ENCODE data around the gene COMMD3. TPM values are rescaled to one million over a fixed set of nuclear protein-coding genes. Genes with fewer than 3 reads are reported as not detected.
A peak's percentile ranks its signal among the peaks of the same experiment; 100 is the strongest.

COMMD3 gene
- total RNA-seq, 1 experiment from 2014 or later: 47.7 TPM

DNA sequence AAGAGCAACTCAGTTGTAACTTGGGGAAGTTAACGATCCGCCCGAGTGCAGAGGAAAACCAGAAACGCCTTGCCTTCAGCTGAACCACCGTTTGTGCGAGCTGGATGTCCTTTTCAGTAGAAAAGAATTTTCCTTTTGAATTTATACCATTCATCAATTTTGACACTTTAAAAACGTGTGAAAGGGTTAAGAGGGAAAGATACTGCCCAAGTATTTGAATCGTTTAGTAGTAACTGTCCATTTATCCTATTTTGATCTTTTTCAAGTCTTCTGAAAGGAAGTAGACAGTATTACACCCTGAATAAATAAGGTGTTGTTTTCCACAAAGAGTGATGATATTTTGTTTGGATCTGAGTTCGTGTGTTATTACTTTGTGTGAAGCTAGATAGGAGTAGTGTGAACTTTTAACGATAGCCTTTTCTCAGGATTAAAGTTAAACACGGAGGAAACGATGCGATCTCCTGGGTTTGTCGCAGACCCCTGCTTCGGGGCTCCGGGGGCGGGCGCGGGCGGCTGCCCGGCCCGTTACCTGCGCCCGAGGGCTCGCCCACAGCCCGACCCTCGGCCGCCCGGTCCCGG lies 3.9 kb downstream of the COMMD3 start:
- peak; percentile 24 for DNase-seq (ENCODE audit: low read depth)

DNA sequence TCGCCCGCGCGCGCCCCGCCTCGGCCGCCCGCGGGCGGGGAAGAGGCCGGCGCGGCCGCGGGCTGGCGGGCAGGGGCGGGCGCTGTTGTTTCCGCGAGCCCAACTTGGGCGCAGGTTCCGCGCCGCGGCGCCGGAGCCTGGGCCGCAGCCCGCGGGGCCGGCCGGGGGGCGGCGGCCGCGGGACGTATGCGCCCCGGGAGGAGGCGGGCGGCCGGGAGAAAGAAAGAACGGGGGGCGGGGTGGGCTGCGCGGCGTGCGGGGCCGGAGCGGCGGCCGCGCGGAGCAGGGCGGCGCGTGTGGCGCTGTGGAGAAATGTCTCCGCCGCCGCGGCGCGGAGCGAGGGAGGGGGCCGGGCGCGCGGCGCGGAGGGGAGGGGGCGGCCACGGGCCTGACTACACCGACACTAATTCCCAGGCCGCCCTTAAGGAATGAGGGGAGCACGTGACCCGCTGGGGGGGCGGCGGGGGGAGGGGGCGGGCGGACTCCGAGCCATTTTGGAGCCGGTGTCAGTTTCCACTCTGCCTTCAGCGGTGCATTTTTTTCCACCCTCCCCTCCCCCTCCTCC lies 4.5 kb downstream of the COMMD3 start, which contains the start of gene BMI1:
Gene BMI1 (plus strand): TSS at position 509 of the 565 bp plus-strand sequence. CDS start 5,351 bp downstream, outside the sequence.
- DNase-seq (ENCODE audit: low read depth): peak; percentile 79

DNA sequence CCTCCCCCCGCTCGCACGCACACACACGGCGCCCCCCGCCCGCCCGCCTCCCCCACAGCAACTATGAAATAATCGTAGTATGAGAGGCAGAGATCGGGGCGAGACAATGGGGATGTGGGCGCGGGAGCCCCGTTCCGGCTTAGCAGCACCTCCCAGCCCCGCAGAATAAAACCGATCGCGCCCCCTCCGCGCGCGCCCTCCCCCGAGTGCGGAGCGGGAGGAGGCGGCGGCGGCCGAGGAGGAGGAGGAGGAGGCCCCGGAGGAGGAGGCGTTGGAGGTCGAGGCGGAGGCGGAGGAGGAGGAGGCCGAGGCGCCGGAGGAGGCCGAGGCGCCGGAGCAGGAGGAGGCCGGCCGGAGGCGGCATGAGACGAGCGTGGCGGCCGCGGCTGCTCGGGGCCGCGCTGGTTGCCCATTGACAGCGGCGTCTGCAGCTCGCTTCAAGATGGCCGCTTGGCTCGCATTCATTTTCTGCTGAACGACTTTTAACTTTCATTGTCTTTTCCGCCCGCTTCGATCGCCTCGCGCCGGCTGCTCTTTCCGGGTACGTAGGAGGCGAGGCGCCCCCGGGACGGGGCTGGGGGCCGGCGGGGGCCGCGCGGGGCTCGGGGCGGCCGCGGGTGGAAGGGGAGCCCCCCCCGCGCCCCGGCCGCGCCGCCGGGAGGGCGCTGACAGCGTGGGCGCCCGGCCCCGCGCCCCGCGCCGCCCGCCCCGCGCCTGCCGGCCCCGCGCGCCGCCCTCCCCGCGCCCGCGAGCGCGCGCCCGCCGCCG lies 5.2 kb downstream of the COMMD3 start:
- peak; percentile 75 for DNase-seq (ENCODE audit: low read depth)

DNA sequence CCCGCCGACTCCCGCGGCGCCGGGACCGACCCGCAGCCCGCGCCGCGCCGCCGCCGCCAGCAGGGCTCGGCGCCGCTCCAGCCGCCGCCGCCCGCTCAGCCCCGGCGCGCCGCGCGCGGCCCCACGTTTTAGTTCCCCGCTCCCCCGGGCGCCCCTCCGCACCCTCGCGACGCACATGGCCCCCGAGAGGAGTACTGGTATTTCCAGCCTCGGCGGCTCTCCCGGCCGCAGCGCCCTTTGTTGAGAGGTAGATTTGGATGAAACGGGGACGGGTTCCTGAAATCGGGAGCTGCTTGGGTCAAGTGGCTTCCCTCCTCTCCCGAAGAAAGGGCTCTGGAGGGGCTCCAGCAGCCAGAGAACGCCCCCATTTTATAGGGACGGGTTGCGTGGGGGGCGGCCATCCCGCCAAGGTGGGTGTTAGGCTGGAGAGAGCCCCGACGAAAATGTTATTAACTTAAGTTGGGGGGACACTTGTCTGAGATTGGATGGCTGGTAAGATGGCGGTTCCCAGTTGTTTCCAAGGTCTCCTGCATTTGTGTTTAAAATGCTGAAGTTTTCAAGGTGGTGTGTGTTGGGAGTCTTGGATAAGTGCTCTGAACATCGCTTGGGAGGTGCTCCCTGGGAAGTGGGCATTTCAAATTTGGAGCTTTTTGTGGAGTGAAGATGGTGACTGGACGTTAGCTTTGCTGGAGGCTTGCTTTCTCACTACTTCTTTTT lies 5.9 kb downstream of the COMMD3 start:
- peak; percentile 12 for DNase-seq (ENCODE audit: low read depth)

DNA sequence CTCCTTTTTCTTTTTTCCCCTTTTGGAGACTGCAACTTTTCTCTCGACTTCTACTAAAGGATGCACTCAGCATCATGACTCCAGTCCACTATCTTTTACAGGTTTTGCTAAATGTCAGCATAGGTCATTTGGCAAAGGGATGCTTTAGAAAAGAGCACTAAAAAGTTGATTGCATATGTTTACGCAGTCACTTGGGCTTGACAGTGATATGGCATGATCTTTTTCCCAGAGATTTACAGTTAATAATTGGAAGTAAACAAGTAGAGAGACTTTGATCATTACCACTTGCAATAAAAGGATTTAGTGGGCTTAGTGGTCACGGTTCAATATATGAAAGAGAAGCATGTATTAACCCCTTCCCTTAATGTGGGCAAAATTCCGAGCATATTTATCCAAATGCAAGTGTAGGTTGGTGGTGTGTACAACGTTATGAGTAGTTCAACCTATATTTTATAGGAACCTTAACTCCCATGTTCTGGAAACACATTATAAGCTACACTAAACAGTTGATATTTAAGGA lies 6.5 kb downstream of the COMMD3 start:
- DNase-seq (ENCODE audit: low read depth): no peak

DNA sequence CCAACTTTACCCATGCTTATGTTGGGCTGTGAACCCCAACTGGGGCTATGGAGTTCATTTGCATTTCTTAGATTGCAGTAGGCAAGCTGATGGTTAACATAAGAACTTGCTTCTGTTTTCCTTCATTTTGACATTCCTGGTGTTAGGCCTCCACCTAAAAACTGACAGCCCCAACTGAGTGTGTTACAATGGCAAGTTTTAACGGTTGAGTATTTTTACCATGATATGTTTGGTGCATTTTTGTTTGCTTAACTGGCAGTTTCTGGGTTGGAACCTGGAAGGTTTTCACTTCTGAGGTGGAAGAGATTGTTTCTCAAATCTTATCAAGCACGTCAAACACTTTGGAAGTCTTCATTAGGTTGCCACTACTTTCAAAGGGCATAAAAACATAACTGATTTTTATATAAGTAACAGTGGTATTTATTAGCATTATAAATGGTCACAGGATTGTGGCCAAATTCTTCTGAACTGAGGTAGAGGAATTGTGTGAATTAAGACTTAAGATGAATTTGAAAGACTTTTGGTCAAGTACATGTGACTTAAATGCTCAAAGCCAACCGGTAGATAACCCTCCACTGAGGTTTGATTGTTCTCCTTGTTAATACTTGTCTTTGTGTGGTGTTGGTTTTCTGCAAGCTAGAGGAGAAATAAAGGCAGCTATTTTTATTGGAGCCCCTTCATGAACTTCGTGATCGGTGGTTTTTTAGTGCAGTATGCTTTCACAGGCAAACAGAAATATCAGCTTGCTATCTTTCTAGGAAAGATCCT lies 7.5 kb downstream of the COMMD3 start:
- DNase-seq (ENCODE audit: low read depth): no peak

DNA sequence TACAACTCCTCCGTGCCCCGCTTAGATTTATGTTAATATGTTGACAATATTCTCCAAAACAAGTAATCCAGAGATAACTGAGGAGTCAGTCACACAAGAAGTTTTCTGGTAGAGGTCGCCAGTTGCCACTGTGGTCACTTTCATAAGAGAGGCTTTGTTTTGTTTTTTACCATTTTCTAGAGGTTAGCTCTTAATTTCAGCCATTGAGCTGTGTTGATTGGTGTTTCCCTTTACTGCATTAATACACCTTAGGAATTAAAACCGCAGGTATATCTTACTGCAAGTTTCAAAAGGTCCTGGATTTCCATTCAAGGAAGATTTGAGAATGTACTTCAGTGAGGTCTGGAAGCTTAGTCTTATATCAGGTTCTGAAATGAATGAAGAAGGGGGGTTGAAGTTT lies 8.2 kb downstream of the COMMD3 start:
- no peak for DNase-seq (ENCODE audit: low read depth)

DNA sequence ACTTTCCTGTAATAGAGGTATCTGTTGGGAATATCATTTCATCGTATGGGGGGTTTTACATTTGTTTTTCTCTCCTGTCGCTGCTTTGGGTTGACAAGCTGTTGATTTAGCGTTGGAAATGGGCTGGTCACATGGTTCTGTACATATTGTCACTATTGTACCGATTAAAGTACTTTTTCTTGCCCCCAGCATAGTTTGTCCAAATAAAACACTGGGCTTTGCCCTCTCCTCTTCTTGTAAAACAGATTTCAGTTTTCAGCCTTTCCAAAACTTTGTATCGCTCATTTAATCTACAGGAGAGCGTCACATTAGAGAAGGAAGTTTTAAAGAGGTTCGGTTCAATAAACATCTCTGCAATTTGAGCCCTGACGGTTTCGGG lies 8.7 kb downstream of the COMMD3 start:
- DNase-seq (ENCODE audit: low read depth): no peak

DNA sequence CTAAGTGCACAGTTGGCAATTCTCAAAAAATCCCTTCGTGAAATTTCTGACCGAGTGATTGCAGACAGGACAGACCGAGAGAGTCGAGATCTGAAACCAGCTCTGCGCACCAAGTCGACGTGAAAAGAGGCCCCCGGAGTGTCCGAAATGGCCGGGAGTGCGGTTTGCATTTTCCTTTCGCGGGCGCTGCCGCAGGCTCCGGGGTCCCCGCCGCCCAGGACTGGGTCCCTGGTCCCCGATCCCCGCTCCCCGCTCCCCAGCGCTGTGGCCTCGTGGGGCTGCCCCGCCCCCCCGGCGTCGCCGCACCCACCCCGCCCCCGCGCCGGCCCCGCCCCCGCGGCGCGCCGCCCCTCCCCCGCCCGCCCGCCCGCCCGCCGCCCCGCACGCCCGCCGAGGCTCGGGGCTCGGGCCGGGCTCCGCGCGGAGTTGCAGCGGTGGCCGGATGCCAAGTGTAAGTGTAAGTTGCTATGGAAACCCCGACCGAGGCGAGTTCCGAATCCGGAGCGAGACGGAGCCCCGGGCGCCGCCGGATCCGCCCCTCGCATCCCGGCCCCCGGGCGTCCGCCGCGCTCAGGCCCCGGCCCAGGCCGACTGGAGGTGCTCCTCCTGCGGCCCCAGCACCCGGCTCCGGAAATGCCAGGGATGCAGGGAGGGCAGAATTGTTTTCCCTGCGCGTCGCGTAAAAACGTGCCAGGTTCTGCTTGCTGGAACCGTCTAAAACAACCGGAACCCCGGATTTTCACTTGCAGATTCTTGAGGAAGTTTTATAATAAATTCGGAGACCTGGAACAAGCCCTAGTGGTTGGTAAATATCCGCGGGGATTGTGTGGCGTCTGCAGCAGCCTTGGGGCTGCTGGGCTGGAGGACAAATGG lies 9.3 kb downstream of the COMMD3 start:
- DNase-seq (ENCODE audit: low read depth): peak; percentile 56

DNA sequence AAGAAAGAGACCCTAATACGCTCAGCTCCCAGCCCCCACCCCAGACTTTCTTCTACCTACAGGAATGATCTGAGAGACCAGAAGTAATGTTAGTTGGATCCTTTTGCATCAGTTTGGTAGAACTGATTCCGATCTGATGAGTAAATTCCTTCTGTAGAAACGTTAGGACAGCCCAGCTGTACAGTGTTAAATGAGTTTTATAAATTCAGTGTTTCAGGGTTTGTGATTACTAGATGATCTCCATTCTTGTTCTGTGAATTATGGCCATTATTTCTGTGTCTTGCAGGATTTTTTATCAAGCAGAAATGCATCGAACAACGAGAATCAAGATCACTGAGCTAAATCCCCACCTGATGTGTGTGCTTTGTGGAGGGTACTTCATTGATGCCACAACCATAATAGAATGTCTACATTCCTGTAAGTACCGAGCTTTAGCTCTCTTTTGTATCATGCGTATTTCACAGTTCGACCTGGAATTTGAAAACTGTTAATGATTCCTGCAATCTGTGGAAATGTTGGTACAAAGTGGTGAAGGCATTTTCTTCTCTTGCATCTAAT lies 10.0 kb downstream of the COMMD3 start:
- no peak for DNase-seq (ENCODE audit: low read depth)

DNA sequence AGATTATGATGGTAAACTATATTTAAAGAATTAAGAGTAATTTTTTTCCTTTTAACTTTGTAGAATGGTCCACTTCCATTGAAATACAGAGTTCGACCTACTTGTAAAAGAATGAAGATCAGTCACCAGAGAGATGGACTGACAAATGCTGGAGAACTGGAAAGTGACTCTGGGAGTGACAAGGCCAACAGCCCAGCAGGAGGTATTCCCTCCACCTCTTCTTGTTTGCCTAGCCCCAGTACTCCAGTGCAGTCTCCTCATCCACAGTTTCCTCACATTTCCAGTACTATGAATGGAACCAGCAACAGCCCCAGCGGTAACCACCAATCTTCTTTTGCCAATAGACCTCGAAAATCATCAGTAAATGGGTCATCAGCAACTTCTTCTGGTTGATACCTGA lies 13.0 kb downstream of the COMMD3 start:
- no peak for DNase-seq (ENCODE audit: low read depth)

DNA sequence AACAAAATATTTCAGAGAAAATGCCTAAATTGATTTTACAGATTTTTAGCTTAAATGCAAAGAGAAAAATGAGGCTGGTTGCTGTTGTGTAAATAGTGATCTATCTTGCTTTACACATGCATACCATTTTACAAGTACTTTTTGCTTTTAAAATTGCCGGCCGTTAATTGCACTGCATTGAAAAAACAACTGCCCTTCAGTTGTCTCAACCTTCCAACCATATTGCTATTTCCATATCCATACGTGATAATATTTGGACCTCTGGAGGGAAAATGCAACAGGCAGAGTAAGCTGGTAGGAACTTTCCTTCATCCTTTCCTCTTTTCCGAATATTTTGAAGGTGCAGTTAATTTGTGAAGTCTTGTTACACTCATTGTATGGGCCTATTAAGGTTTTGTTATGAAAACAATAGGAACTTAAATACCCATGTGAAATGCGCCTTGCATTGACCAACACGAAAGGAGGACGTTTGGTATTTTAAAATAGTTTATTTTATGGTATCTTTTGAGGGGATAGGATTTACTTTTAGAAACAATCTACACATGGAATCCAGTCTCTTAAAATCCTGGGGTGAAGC lies 16.0 kb downstream of the COMMD3 start:
- DNase-seq (ENCODE audit: low read depth): no peak

DNA sequence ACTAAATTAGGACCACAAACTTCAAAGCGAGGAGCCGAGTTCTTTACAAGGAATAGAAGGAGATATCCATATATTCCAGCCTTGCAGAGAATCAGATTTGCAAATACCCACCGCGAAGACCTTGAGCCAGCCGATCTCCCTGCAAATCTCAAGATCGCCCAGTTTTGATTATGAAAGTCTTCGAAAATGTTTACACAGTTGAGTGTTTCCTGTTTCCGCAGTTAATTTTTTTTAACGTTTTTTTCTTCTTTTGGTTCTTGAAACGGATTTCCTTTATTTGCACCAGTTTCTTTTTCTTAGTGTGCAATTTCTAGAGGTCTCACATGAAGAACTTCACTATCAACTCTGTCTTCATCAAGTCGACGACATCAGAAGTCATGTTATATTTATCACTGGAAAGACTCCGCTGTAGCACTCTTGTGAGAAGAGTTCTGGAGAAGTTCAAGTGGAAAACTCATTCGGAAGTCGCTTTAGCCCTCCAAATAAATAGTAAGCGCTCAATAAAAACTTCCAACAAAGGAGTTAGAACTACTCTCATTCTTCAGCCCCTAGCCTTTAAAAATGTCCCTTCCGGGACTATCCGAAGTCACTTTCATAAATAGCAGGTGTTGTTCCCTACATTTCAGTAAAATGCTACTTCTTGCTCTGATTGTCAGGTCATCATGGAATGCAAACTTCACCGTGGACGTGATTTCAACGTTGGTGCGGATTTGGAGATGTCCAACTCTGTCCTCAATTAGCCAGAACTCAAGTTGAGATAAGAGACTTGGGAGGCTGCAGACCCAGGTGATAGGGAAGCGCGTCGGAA lies 17.2 kb downstream of the COMMD3 start:
- DNase-seq (ENCODE audit: low read depth): no peak

DNA sequence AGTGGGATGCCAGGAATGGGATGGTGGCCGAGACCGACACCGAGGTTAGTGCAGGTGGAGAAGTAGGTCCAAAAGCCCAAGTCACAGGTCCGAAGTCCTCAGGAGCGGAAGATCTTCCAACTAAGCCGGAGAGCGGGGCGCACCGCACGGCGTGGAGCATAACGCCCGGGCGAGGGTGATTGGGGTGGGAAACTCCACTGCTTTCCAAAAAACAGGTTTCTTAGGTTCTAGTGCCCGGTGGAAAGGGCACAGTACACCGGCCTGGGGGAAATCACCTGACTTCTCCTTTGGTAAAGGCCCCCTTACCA lies 17.7 kb downstream of the COMMD3 start:
- no peak for DNase-seq (ENCODE audit: low read depth)

DNA sequence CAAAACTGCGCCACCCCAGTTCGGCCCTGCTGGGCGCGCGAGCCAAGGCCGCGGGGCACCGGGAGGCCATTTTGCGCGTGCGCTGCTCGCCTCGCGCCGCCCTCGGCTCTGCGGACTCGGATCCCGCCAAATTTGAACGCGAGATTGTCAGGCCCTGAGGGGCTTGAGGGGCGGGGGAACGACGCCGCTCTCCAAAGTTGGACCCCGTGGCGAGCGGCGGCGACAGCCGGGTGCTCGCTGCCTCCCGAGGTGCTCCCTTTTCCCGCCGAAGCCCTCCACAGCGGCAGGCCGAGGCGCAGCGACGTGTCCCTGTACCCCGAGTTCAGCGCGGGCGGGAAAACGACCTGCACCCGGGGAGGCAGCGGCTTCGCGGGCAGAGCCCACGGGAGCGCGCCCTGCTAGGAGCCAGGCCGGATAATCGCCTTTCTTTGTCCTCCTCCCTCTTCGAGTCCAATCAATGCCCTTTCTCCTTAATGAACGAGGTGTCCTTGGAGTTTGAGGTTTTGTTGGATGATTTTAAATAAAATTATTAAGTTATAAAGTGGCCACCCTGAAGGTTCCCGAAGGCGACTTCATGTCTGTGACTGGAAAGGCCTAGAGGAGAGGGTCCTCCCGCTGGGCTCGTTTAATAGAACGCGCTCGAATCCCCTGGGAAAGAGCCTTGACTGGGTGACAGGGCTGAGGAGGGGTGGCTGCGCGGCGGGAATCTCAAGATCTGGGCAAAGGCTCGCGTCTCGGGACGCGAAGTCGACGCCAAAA lies 18.4 kb downstream of the COMMD3 start:
- no peak for DNase-seq (ENCODE audit: low read depth)

DNA sequence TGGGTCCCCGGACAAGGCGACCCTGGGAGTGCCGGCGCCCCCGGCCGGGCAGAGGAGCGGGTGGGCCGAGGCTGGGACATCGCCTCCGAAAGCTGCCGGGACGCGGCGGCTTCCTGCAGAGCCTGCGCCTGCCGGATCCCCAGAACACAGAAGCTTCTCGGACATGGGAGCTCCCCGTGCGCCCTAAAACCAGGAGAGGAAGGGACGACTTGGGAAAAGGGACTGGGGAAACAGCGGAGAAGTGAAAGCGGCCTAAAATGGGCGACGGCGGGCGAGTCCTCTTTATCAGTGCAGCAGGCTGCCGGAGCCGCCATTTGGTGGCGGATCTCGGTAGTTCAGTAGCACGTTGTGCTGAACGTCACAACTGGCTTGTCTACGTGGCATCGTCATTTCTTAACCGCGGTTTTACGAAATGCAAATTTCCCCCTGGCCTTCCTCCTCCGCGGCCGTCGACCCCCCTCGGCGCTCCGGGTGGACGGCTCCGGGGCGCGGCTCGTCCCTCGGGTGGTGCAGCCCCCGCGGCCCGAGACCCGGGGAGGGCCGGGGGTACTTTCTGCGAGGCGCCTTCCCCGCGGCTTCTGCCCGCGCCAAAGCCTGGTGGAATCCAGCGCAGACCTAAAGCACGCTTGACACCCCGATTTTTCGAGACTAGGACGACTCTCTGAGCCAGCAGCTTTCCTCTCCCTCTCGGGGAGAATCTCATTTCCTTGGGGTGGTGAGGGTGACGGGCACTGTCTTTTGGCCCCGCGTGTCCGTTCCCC lies 19.2 kb downstream of the COMMD3 start:
- DNase-seq (ENCODE audit: low read depth): no peak

DNA sequence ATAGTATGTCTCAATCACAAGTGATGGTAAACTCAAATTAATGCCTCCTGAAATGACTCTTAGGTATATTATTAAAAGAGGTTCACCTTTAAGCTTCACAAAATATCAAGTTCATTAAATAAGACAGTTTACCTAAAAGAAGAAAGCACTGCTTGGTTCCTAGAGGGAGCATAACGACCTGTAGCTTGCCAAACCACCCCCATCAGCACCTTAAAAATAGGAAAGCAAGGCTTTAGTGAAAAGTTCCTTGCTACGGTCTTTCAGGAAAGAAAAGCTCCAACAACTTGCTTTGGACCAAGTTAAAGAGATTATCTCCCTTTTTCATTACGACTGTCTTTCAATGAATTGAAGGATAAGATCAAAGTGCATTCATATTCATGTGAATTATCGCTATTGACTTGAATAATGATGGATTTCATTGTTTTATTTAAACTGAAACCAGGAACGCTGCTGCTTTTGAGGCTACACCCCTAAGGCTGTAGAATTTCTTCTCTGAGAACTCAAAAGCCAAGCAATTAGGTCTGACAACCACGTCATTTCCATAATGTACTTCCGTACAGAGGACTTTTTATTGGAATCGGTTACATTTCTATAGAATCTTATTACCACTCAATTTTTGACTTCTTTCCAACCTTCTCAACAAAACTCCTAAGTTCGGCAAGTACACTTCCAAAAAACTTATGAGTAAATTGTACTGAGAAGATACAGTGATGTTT lies 22.2 kb downstream of the COMMD3 start:
- DNase-seq (ENCODE audit: low read depth): no peak
